Right forelimb (tissue), 1 donor: ENCODE results near the gene GPC4.

Source experiments
- DNase-seq: peaks from one replicate; pipeline ENCODE4 v3.0.0-alpha.2; 2018

GPC4 gene

DNA sequence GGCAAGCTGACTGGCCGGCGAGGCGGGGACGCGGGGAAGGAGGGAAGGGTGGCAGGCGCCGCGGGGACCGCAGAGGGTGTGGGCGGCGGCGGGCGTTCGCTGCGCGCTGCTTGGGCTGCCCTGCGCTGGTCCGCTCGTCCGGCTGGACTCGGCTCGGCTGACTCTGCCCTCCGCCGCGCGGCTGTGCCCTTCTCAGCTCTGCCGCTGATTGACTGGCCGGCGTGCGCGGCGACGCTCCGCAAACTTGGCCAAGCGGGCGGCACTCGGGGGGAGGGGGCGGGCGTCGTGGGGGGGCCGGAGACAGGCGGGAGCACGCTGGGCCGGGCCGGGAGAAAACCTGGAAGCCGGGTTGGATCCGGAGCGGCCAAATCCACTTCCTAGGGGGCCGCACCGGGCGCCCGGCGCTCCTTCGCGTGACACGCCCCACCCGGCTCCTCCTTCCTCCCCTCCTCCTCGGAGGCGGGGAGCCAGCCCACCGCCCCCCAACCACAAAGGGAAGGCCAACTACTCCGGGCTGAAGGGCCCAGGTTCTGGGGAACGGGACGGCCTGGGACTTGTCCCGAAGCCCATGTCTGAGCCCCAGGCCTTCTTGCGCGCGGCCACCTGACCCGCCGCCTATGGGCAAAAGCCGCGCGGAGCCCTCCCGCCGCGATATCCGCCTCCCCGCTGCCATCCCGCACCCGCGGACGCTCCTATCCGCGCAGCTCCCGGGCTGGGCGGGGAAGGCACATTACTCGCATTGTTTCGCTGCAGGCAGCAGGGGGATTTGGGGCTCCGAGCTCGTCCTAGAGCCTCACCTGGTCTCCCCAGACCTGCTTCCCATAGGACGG, at the start of gene GPC4:
GPC4 (minus strand) TSS at position 214 of the 830 bp plus-strand sequence. CDS start 524 bp downstream, outside the sequence.
- DNase-seq, result peak; percentile 83

DNA sequence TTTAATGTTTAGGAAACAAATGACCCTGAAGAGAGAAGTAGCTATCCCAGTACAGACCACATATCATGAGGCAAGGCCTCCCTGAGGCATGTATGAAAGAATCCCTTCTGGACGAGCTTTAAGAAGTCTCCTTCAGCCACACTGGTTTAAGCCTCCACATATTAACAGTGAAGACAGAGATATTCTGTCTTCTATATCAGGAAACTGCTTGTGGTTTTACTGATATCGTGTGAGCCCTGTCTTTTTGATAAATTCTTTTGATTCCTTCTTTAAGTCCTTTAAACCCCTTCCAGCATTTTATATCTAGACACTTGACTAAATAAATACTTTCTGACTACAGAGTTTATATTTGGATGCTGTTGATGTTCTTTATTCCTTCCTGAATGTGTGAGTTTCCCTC, 45.9 kb upstream of the GPC4 start:
- DNase-seq, result no peak

DNA sequence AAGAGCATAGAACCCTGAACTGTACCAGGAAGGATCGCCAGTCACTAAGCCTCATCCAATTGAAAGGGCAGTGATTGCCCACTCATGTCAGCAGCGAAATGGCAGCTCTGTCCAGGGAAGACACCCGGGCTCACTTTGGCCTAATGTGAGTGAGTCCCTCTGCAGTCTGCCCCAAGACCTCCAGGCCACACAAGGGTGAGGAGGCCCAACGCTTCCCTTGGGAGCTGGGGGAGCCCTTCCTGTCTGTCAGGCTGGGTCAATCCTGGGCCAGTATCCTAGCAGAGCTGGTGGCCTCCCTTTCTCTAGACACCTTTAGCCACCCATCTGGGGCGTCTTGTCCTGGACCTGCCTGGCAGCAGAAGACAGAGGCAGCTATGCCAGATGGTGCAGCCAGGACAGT, 39.6 kb upstream of the GPC4 start:
- DNase-seq, result no peak

DNA sequence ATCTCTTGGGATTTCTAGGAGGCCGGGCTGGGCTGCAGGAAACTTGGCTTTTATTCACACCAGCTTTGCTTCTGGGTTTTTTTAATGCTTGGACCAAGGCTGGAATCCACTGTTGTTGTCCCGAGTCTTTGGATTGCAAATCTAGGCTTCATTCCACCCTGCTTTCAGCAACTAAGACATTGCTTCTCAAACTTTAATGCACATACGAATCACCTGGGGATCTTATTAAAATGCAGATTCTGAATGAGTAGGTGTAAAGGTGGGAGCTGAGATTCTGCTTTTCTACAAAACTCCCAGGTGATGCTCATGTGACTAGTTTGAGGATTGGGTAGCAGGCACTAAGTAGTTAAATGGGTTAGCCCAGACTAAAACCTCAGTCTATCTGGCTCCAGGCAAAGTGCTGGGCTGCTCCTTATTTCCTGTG, 39.2 kb upstream of the GPC4 start:
- no peak for DNase-seq

DNA sequence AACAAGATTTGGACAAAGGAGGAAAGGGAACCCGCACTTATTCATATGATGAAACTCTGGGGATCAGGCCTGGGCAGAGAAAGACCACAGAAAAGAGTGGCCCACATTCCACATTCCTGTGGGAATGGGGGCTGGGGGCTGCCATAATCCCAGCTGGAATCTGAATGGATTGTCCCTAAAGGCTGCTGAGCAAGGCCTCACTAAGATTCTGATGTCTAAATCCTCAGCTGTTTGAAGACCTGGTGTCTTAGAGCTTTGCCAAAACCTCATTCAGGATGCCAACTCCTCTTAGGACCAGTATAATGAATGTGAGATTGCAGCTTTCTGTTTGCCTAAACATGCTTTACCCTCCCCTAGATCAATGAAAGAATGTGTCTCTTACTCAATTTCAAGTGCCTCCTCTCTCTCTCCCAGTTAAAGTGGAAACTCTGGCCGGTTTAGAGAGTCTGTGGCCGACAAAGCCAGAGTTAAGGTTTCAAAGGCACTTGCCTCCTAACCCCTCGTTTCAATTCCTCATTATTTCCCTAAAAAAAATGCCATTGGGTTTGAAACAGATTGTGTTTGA, 33.3 kb upstream of the GPC4 start:
- DNase-seq, result no peak

DNA sequence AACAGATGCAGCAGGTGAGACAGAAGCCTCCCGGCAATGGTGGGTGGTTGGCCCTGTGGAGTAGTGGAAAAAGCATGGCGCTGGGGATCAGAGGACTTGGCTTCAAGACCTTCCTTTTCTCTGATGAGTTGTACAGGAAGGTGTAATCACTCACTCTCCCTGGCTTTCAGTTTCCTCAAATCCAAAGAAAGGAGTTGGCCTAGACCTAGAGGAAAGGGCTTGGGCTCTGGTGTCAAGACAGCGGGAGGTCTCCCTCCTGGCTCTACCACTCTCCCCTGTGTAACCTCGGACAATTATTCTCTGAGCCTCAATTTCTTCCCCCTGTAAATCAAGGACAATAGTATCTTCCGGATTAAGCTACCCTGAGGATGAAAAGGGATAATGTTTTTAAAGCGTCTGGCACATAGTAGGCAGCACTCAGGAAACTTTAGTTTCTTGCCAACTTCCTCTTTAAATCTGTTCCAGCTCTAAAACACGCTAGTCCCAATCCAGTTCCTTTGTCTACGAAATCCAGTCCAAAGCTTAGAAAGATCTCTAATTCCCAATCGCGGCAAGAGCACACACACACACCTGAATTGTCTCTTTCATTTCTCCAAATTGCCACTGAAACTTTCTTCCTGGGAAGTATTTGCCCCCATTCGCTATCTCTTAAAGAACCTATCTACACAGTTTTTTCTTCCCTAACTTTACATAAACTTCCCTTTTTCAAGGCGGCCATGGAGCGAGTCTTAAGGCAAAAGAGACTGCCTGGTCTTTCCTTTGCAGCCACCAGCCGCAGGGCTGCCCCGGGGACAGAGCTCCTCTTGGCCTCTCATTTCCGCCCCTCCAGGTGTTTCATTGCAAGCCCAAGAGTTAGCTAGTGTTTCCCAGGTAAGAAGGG, 29.9 kb upstream of the GPC4 start:
- no peak for DNase-seq

DNA sequence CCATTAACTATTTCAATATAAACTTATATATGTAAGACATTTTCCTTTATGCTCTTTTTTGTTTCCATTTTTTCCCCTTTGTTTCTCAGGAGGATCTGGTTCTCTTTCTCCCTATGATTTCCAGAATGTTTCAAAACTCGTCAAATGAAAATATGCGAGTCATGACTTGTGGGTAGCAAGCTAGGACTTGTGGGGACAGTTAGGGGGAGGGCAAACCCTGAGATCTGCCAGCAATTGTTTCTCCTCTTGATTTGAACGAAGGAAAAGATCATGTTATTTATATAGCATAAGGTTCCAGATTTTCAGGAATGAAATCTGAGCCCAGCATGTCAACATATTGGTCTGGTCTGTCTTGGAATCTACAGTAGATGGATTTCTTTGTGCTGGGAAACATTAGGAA, 28.9 kb upstream of the GPC4 start:
- no peak for DNase-seq

DNA sequence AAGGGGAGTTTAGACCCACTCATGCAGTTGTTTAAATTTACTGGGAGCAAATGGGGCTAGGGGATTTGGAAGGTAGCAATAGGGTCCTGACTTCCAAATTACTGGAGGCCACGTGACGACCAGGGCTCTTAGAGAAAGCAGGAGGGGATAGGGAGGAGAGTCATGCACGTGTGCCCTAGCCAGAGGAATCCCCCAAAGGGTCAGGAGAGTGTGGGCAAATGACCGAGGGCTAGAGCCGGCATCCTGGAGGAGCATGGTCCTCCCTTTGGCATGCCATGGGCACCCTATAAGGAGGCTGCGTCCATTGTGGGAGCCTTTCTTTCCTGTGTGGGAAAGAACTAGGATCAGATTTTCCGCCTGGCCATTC, 25.5 kb upstream of the GPC4 start:
- no peak for DNase-seq

DNA sequence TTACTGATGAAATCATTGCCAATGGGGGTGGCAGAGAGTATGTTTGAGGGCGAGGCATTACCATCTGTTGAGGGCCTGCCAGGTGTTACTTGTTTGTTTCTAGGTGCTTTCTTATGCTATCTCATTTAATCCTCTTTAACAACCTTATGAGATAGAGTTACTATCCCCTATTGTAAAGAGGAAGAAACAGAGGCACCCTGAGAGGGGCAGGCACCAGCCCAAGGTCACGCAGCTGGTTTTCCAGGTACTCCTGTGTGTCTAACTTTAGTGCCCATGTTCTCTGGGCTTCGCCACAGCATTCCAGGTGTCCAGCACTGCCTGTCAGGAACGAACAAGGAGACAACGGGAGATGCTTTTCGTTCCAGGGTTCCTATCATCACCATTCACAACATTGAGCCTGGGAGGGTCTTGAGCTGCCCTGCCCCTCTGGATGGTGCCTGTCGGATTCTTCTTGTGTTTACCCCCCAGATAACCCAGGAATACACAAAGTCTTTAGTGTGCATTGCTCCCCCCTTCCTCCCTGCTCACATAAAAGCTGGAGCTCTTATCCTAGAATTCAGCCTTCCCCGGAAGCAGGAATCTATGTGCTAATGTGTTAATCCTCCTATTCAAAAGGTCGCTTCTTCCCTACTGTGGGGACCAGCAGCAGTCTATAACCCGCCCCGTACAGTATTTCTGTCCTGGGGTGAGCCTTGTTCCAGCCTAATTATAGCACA, 24.9 kb upstream of the GPC4 start:
- no peak for DNase-seq

DNA sequence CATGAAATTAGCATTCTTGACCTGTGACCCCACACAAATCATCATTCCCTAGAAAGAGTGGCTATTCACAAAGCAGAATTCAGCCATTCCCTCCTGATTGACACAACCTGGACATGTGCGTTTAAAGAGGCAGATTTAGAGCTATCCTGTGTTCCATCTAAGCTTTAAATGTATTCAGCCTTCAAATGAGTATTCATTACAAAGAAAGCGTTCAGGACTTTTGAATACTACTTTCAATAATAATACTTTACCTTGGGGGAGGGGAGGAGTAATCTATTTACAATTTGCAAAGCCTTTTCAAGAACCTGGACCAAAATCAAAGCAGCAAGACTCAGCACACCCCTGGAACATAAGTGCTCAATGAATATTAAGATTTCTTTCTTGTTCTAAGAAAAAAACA, 22.5 kb upstream of the GPC4 start:
- no peak for DNase-seq

DNA sequence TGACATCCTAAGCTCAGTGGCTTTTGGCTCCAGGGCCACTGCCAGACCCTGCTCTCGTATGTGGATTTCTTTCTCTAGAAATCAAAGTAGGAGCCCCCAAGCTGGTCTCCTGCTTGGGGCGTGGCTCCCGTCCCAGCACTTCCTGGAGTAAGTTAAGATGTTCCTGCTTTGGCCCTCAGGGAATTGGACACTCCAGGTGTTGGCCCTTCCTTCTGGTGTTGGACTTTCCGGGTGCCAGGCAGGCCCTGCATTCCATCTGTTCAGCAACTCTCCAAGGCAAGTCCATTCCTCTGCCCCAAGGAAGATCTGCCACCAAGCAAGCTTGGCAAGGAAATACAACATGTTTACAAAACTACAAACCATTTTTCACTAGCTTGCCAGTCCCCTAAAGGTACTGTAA, 22.1 kb upstream of the GPC4 start:
- DNase-seq, result no peak

DNA sequence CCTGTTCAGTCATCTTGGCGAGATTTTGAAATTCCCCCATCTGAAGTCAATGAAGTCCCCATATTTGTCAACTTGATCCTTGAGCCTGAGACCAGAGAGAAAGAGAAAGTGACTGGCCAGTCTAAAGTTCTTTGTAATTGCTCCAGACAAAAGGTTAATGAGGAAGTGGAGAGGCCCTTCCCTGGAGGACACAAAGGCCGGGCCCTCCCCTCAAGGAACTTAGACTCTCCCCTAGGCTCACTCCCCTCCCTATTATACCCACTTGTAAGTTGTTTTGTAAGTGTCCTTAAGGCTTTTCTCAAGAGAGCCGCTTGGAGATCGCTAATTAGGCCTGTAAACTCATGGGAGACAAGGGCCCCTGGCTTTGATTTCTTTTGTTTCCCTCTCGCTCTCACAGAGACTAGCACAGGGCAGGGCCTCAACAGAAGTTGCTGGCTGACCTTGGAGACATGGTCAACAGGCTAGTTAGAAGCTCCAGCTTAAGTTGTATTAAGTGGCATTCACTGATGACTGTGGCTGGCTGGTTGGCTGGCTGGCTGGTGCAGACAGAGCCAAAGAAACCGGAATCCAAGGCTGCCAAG, 20.3 kb upstream of the GPC4 start:
- DNase-seq, result no peak

DNA sequence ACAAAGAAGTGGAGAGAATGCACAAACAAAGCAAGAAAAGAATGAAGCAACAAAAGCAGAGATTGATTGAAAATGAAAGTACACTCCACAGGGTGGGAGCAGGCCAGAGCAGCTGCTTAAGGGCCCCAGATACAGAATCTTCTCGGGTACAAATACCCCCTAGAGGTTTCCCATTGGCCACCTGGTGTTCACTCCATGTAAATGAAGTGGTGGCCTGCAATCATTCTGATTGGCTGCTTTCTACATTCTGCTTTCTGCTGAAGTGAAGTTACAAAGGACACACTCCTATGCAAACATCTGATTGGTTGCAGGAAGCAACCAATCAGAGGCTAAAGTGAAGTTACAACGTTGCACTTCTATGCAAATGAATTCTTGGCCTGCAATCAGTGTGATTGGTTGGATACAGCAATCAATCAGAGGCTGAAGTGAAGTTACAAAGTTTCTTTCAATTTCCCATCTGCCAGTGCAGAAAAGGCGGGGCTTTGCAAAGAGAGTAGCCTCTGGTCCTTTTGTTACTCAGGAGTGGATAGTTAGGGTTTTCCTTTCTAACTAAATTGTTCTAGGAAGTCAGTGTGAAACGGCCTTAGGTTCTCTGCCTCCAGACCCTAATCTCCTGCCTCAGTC, 19.0 kb upstream of the GPC4 start:
- no peak for DNase-seq

DNA sequence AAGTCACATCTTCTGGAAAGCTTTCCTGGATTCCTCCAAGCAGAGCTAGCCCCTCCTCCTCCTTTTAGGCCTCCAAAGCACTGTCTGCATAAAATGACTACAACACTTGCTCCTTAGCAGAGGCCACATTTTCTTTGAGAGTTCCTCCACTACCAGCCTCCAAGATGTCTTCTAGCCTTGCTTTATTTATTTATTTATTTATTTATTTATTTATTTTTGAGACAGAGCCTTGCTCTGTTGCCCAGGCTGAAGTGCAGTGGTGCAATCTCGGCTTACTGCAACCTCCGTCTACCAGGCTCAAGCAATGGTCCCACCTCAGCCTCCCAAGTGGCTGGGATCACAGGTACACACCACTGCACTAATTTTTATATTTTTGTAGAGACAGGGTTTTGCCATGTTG, 4.6 kb upstream of the GPC4 start:
- DNase-seq, result no peak

DNA sequence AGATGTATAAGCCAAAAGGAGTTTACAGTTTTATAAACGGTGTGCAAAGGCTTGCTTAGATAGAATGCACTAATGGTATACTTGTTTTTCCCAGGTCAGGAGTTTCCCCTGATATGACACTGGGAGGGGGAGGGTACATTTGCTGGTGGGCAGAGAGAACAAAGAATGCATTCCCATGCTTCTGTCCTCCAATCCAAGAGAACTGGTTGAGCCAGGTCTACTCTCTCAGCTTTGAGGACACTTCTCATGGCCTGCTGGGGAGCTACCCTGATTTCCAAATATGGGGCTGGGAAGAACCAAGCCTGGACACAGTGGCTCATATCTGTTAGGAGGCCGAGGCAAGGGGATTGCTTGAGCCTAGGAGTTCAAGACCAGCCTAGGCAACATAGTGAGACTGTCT, 3.3 kb upstream of the GPC4 start:
- DNase-seq, result no peak

DNA sequence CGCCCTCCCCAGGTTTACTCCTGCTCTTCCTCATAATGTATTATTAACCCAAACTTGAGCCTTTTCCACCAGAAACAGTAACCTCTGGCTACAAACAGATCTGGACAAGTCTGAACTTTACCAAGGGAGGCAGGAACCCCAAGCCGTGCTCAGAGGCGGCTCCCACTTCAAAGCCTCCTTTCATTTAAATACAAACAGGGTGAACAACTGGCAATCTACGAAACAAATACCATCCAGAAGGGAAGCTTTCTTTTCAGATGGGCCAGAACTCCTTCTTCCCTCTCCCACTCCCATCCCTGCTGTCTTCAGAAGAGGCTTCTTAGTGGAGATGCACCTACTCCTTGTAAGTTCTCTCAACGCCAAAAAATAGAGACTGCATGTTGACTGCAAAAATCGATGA, 2.1 kb upstream of the GPC4 start:
- no peak for DNase-seq

DNA sequence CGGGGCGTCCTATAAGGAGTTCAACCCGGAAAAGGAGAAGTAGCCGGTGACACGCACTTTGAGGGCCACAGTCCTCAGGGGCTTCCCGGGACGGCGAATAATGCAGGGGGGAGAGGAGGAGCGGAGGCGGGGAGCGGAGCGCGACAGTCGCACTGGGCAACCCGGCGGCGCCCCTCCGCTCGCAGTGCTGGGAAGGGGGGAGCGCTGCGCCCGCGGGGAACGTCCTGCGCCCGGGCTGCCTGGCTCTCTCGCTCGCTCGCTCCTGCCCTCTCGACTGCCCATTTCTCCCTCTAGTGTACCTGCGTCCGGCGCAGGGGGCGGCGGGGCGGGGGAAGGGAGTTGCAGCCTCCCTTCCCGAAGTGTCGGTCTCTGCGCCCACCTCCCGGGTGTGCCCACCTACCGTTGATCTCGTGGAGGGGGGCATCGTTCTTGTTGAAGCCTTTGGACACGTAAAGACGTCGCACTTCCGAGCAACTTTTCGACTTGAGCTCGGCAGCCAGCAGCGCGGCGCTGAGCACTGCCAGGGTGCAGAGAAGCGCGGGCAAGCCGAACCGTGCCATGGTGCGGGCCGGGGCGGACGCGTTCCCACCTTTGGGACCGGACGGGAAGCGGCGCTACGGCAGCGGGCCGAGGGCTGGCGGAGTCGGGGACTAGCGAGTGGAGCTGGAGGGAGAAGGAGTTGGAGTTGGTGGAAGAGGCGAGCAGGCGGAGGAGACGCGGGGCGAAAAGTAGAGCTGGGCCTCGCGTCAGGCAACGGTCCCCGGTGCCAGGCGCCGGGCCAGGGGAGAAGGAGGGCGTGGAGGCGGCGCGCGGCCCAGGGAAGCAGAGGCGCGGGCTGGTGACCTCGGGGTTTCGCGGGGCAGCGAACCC, 648 bp downstream of the GPC4 start:
- peak; percentile 44 for DNase-seq

DNA sequence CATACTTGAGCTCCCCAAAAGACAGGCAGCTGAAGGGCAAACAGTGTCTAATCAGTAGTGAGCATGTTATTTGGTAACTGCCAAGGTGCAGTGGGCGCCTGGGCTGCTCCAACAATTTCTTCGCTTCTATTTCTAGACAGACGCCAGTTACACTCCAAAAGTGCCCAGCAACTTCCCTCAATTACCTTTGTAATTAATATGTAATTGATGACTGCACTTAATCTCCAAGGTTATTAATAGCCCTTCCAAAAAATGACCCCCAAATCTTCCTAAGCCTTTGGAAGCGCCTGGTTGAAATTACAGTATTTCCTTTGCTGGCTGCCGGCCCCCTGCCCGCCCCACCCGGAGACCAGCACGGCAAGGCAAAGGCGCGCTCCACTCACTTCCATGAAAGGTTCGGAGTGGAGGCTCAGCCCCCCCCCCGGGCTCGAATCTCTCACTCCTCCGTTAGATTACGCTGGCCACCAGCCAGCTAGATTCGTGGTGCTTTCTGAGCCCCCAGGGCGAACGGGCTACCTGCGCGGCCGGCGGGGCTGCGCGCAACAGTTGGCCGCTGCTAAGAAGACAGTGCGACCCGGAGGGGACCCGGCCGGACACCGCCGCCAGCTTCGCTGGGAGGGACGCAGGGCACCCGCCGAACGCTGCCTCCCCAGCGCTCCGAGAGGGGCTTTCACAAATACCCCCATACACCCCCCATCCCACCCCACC, 1.9 kb downstream of the GPC4 start:
- peak; percentile 43 for DNase-seq

DNA sequence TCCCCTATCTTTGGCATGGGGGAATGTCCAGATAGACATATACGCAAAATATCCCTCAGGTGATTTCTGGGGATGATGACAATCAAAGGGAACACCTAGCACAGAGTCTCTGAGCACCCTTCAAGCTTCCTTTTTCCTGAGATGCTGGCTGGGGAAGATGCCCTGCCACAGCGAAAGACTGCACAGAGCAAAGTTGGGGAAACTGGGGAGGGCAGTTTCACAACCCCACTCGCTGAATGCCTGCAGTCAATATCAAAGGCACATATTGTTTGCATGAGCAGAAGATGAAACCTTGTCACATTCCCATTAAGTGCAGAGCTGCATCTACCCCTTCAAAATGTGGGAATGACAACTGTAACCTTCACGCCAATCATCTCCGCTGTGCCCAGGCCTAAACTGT, 2.6 kb downstream of the GPC4 start:
- no peak for DNase-seq

DNA sequence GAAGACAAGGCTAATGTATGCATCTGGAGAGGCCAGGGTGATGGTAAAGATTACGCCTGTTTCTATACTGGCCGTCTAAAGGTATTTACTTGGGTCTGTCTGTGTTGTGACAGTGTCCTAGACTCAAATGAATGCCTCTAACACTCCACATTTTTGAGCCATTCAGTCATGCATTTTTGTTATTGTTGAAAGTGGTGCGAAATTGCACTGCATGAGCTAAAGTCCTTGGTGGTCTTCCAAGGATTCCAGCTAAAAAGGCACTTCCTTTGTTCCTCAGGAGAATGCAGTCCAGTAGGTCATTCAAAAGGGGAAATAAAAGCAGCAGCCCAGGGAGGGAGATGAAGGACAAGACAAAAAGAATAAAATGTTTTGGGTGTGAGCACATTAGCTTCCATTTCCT, 3.0 kb downstream of the GPC4 start:
- DNase-seq, result no peak

DNA sequence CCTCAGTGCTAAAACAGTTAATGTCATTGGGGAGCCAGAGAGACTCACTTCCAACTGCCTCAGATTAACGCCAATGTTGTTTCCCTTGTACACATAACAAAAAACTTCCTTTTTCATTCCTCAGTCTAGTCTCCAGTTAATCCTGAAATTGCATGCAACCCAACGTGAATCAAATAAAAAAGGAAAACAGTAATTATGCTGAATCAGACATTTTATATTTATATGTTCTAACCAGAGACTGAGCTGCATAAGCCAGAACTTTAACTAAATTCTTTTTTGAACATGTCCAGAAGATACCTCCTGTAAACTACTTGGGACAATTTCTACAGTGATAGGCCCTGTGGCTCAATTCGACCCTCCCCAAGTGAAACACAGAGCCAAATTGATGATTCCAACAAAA, 4.7 kb downstream of the GPC4 start:
- DNase-seq, result no peak
